Activated CD4-positive, alpha-beta T cell treated with anti-CD3 and anti-CD28 coated beads, Interleukin-2, amount 10 ng/mL, durations not matched to agents 7 days and 5 days (primary cell): Measurements from ENCODE around the gene KRTAP21-2. TPM values are rescaled to one million over a fixed set of nuclear protein-coding genes. Genes with fewer than 3 reads are reported as not detected.

ENCODE experiments used
- CTCF ChIA-PET: fragments of 350-600 bp; sonication (Branson Sonifier 250); formaldehyde crosslinking; loops from one replicate; lab custom pipeline; 2021; ENCODE audit warnings: antibody characterized with exemption; lab: Charles Lee
- POLR2A ChIA-PET: fragments of 350-600 bp; sonication (Branson Sonifier 250); formaldehyde crosslinking; loops from one replicate; lab custom pipeline; 2021; ENCODE audit warnings: antibody characterized with exemption; lab: Charles Lee
- DNase-seq: peaks from one replicate; pipeline ENCODE4 v3.0.0-alpha.2; 2020
- H3K27ac Mint-ChIP-seq: one replicate; pipeline ENCODE4 v1.8.0; 2021; ENCODE audit warnings: mild to moderate bottlenecking, moderate library complexity, mixed read lengths
- H3K27me3 Mint-ChIP-seq: one replicate; pipeline ENCODE4 v1.8.0; 2021; ENCODE audit warnings: mixed read lengths
- H3K36me3 Mint-ChIP-seq: one replicate; pipeline ENCODE4 v1.8.0; 2021; ENCODE audit warnings: low read depth, mixed read lengths
- H3K4me1 Mint-ChIP-seq: one replicate; pipeline ENCODE4 v1.8.0; 2021; ENCODE audit warnings: mixed read lengths
- H3K4me3 Mint-ChIP-seq: one replicate; pipeline ENCODE4 v1.8.0; 2021; ENCODE audit warnings: mild to moderate bottlenecking, moderate library complexity, mixed read lengths
- H3K9me3 Mint-ChIP-seq: one replicate; pipeline ENCODE4 v1.8.0; 2021; ENCODE audit warnings: mixed read lengths
- total RNA-seq, 2 experiments: library from RNA; stranded (reverse); gene quantifications; one replicate each; pipeline ENCODE4 v1.2.3, GENCODE V29; 2021

The KRTAP21-2 gene
- total RNA-seq, 2 experiments from 2014 or later = not detected

- Mint-ChIP-seq H3K9me3 (peaks cover 3% of the 10 kb centered on the region), H3K27ac (no peak overlapping the region), H3K4me1 (peaks cover 22% of the 10 kb centered on the region), H3K36me3 (no peaks in the 10 kb centered on the region), H3K4me3 (no peak overlapping the region), H3K27me3 (no peaks in the 10 kb centered on the region)
- CTCF ChIA-PET = no interaction called here
- POLR2A ChIA-PET = no interaction called here
- DNase-seq = no peak
These were observed 30.0 kb downstream of the KRTAP21-2 start for GRCh38 chr21:30717105-30717504.

- H3K4me3 Mint-ChIP-seq = no peak overlapping the region
- peaks cover 4% of the 10 kb centered on the region for H3K9me3 Mint-ChIP-seq
- no peaks in the 10 kb centered on the region for H3K36me3 Mint-ChIP-seq
- POLR2A ChIA-PET = no interaction called here
- CTCF ChIA-PET = no interaction called here
- no peaks in the 10 kb centered on the region for H3K27me3 Mint-ChIP-seq
- peaks cover 22% of the 10 kb centered on the region for H3K4me1 Mint-ChIP-seq
- no peak for DNase-seq
- H3K27ac Mint-ChIP-seq = no peak overlapping the region
These were observed 32.1 kb downstream of the KRTAP21-2 start for GRCh38 chr21:30714946-30715345.

- Mint-ChIP-seq H3K36me3 (no peaks in the 10 kb centered on the region), H3K4me1 (peaks cover 17% of the 10 kb centered on the region), H3K27ac (no peak overlapping the region), H3K9me3 (peaks cover 4% of the 10 kb centered on the region), H3K4me3 (no peak overlapping the region), H3K27me3 (no peaks in the 10 kb centered on the region)
- DNase-seq = no peak
- POLR2A ChIA-PET = no interaction called here
- CTCF ChIA-PET = no interaction called here
These were observed 32.6 kb downstream of the KRTAP21-2 start for GRCh38 chr21:30714456-30714855.

- no peak overlapping the region for H3K27ac Mint-ChIP-seq
These were observed 33.3 kb downstream of the KRTAP21-2 start for GRCh38 chr21:30713766-30714165.

GRCh38 chr21:30710499-30710898 lies 36.6 kb downstream of the KRTAP21-2 start:
- CTCF ChIA-PET = no interaction called here
- no peaks in the 10 kb centered on the region for H3K27me3 Mint-ChIP-seq
- no peak overlapping the region for H3K4me3 Mint-ChIP-seq
- POLR2A ChIA-PET = no interaction called here
- H3K4me1 Mint-ChIP-seq = no peaks in the 10 kb centered on the region
- no peak overlapping the region for H3K27ac Mint-ChIP-seq
- DNase-seq = no peak
- no peaks in the 10 kb centered on the region for H3K36me3 Mint-ChIP-seq
- peaks cover 2% of the 10 kb centered on the region for H3K9me3 Mint-ChIP-seq

More at GRCh38 chr21:30713766-30714165, 33.3 kb downstream of the KRTAP21-2 start:
- no peak for DNase-seq
- Mint-ChIP-seq H3K4me3 (no peak overlapping the region), H3K36me3 (no peaks in the 10 kb centered on the region), H3K27me3 (no peaks in the 10 kb centered on the region), H3K4me1 (peaks cover 11% of the 10 kb centered on the region), H3K9me3 (peaks cover 4% of the 10 kb centered on the region)
- CTCF ChIA-PET = no interaction called here
- POLR2A ChIA-PET = no interaction called here

- Mint-ChIP-seq H3K9me3 (peaks cover 2% of the 10 kb centered on the region), H3K4me3 (no peak overlapping the region), H3K27ac (no peak overlapping the region), H3K4me1 (no peaks in the 10 kb centered on the region), H3K27me3 (no peaks in the 10 kb centered on the region), H3K36me3 (no peaks in the 10 kb centered on the region)
- ChIA-PET CTCF (no interaction called here), POLR2A (no interaction called here)
- DNase-seq = no peak
These were observed 39.6 kb downstream of the KRTAP21-2 start for GRCh38 chr21:30707409-30707808.

Other genes with a start within 250 kb of the KRTAP21-2 start
- not detected for gene KRTAP19-5, start 245.1 kb downstream of the KRTAP21-2 start, total RNA-seq
- not detected for gene KRTAP19-6, start 205.4 kb downstream of the KRTAP21-2 start, total RNA-seq
- gene KRTAP19-7, start 185.9 kb downstream of the KRTAP21-2 start, total RNA-seq = not detected
- not detected for gene KRTAP22-2, start 156.9 kb downstream of the KRTAP21-2 start, total RNA-seq
- not detected for gene KRTAP6-3, start 154.8 kb downstream of the KRTAP21-2 start, total RNA-seq
- gene KRTAP6-2, start 148.4 kb downstream of the KRTAP21-2 start, total RNA-seq = not detected
- gene KRTAP22-1, start 146.2 kb downstream of the KRTAP21-2 start, total RNA-seq = not detected
- not detected for gene KRTAP6-1, start 133.3 kb downstream of the KRTAP21-2 start, total RNA-seq
- gene KRTAP20-1, start 130.8 kb downstream of the KRTAP21-2 start, total RNA-seq = not detected
- gene KRTAP20-4, start 126.6 kb downstream of the KRTAP21-2 start, total RNA-seq = not detected
- gene KRTAP20-2, start 112.1 kb downstream of the KRTAP21-2 start, total RNA-seq = not detected
- gene KRTAP20-3, start 104.4 kb downstream of the KRTAP21-2 start, total RNA-seq = not detected
- gene KRTAP21-3, start 28.5 kb downstream of the KRTAP21-2 start, total RNA-seq = not detected
- not detected for gene KRTAP21-1, start 8.2 kb upstream of the KRTAP21-2 start, total RNA-seq
- not detected for gene KRTAP8-1, start 66.0 kb upstream of the KRTAP21-2 start, total RNA-seq
- gene KRTAP7-1, start 82.5 kb upstream of the KRTAP21-2 start, total RNA-seq = not detected
- gene KRTAP11-1, start 134.3 kb upstream of the KRTAP21-2 start, total RNA-seq = not detected